Thyroid gland (tissue), 4 donors: ENCODE results near the gene POLR3K. TPM values are rescaled to one million over a fixed set of nuclear protein-coding genes. Genes with fewer than 3 reads are reported as not detected.

Experiments
- DNase-seq, 2 donors: peaks; one replicate each; pipeline ENCODE4 v3.0.0-alpha.2; 2019
- H3K27ac ChIP-seq, 3 donors: fragments of 200-600 bp; sonication (generic); 1 replicate in 2 of 3; 2 replicates in 1 of 3; pipeline ENCODE4 v1.5.1; 2016 to 2019; ENCODE audit warnings: mild to moderate bottlenecking in 1 of 3, moderate library complexity in 1 of 3
- H3K27me3 ChIP-seq: fragments of 200-600 bp; sonication (generic); one replicate; pipeline ENCODE4 v1.5.1; 2019
- H3K36me3 ChIP-seq, 2 donors: fragments of 200-600 bp; sonication (generic); one replicate each; pipeline ENCODE4 v1.5.1; 2016 to 2019
- H3K4me1 ChIP-seq, 2 donors: fragments of 200-600 bp; sonication (generic); one replicate each; pipeline ENCODE4 v1.5.1; 2017 to 2019
- H3K4me3 ChIP-seq, 3 donors: fragments of 200-600 bp; sonication (generic); replicated peaks in 1 of 3; 1 replicate in 2 of 3; 2 replicates in 1 of 3; pipeline ENCODE4 v1.5.1; 2016; ENCODE audit warnings: mild to moderate bottlenecking in 1 of 3
- H3K9me3 ChIP-seq: fragments of 200-600 bp; sonication (generic); one replicate; pipeline ENCODE4 v1.5.1; 2017
- CTCF ChIP-seq, 6 experiments: fragments of 200-600 bp in 3 of 6; fragments of 450-650 bp in 3 of 6; sonication (generic) in 3 of 6; IDR thresholded peaks; one replicate each; pipeline ENCODE4 v1.5.1; 2016 to 2019; ENCODE audit warnings: antibody characterized with exemption in 6 of 6, mild to moderate bottlenecking in 2 of 6, inconsistent platforms in 1 of 6, moderate library complexity in 1 of 6
- POLR2A ChIP-seq, 2 donors: fragments of 450-650 bp; IDR thresholded peaks; one replicate each; pipeline ENCODE4 v1.6.1; 2017; ENCODE audit warnings: antibody characterized with exemption in 2 of 2, mild to moderate bottlenecking in 2 of 2, moderate library complexity in 1 of 2
- WGBS, 2 donors: methylation state at CpG; one replicate each; pipeline ENCODE4 v1.1.5; 2017; 5-methylcytosine and 5-hydroxymethylcytosine counted together
- intact Hi-C: fragments of 100-400 bp; cut with DNase I; formaldehyde crosslinking; loops from one replicate; pipeline ENCODE4 v1.15.1; 2023
- total RNA-seq, 4 donors: library from RNA; depleted of rRNA; stranded (reverse); fragments of >200 nt; gene quantifications; one replicate each; pipeline ENCODE4 v1.2.3, GENCODE V29; 2016

POLR3K gene
- total RNA-seq, 4 donors from 2014 or later = 3.5 to 6.7 (median 4.6) TPM

GRCh38 chr16:67183-67791 is 13.9 kb upstream of the POLR3K start:
- DNase-seq = peak; percentile 91 to 94

GRCh38 chr16:66309-67182 is 13.1 kb upstream of the POLR3K start:
- Histone ChIP-seq H3K27me3 (no peaks in the 10 kb centered on the region), H3K4me3 (no peak overlapping the region), H3K9me3 (no peaks in the 10 kb centered on the region), H3K27ac (peak overlapping the region in 1 of 3 donors; percentile 14), H3K36me3 (peaks cover 10 to 13% of the 10 kb centered on the region in 2 donors), H3K4me1 (peaks cover 30 to 53% of the 10 kb centered on the region in 2 donors)
- DNase-seq = no peak
- intact Hi-C loops = no loop called here
- WGBS, 2 donors = 91 to 94% methylated on average over 5 to 6 of the region's 13 CpGs
- TF ChIP-seq CTCF (IDR thresholded peaks at IDR 0.05) = no peak
- no peak for TF ChIP-seq POLR2A (IDR thresholded peaks at IDR 0.05)

More at GRCh38 chr16:67183-67791, 13.9 kb upstream of the POLR3K start:
- TF ChIP-seq CTCF (IDR thresholded peaks at IDR 0.05) (no peak), POLR2A (IDR thresholded peaks at IDR 0.05) (no peak)
- peaks cover 32 to 56% of the 10 kb centered on the region in 2 donors for H3K4me1 ChIP-seq
- H3K27ac ChIP-seq = peak overlapping the region; percentile 14 to 41 (median 18)
- no peaks in the 10 kb centered on the region for H3K27me3 ChIP-seq
- WGBS, 2 donors = 39 to 50% methylated on average over 5 to 6 of the region's 10 CpGs
- no peak overlapping the region for H3K4me3 ChIP-seq
- intact Hi-C loops = no loop called here
- H3K36me3 ChIP-seq = peaks cover 4 to 6% of the 10 kb centered on the region in 2 donors
- H3K9me3 ChIP-seq = no peaks in the 10 kb centered on the region

GRCh38 chr16:65745-66144 is 12.3 kb upstream of the POLR3K start:
- DNase-seq = peak; percentile 84 to 88
- Histone ChIP-seq H3K27ac (no peak overlapping the region), H3K4me3 (no peak overlapping the region), H3K9me3 (no peaks in the 10 kb centered on the region), H3K36me3 (peaks cover 14 to 21% of the 10 kb centered on the region in 2 donors), H3K27me3 (no peaks in the 10 kb centered on the region), H3K4me1 (peaks cover 22 to 45% of the 10 kb centered on the region in 2 donors)
- 19 to 61% methylated on average over 5 to 16 of the region's 17 CpGs for WGBS, 2 donors
- TF ChIP-seq CTCF (IDR thresholded peaks at IDR 0.05) (peak; percentile 81 to 99 (median 96)), POLR2A (IDR thresholded peaks at IDR 0.05) (no peak)
- intact Hi-C loops = no loop called here

GRCh38 chr16:64914-65255 is 11.5 kb upstream of the POLR3K start:
- intact Hi-C loops = no loop called here
- no peak overlapping the region for H3K4me3 ChIP-seq
- 91 to 93% methylated on average over 7 to 8 of the region's 9 CpGs for WGBS, 2 donors
- TF ChIP-seq POLR2A (IDR thresholded peaks at IDR 0.05) (no peak), CTCF (IDR thresholded peaks at IDR 0.05) (no peak)
- no peak overlapping the region for H3K27ac ChIP-seq
- no peaks in the 10 kb centered on the region for H3K9me3 ChIP-seq
- peaks cover 21 to 28% of the 10 kb centered on the region in 2 donors for H3K36me3 ChIP-seq
- peaks cover 21 to 39% of the 10 kb centered on the region in 2 donors for H3K4me1 ChIP-seq
- no peak for DNase-seq
- no peaks in the 10 kb centered on the region for H3K27me3 ChIP-seq
